Liver (tissue), 9 donors: ENCODE measurements around the gene SH3RF3. TPM values are rescaled to one million over a fixed set of nuclear protein-coding genes. Genes with fewer than 3 reads are reported as not detected.
A peak's percentile ranks its signal among the peaks of the same experiment; 100 is the strongest.

Source experiments
- DNase-seq: peaks from one replicate; pipeline ENCODE4 v3.0.0-alpha.2; 2017; ENCODE audit warnings: low spot score
- H3K27ac ChIP-seq, 2 donors: one replicate each; pipeline ENCODE4 v1.7.0; 2013; ENCODE audit warnings: inconsistent platforms in 2 of 2, low read length in 2 of 2, control low read depth in 1 of 2, low read depth in 1 of 2, mild to moderate bottlenecking in 1 of 2
- H3K27me3 ChIP-seq, 4 donors: one replicate each; pipeline versions ENCODE4 v1.6.1 to v1.7.0; 2013; ENCODE audit warnings: low read length in 3 of 4, inconsistent platforms in 1 of 4, mild to moderate bottlenecking in 1 of 4, moderate library complexity in 1 of 4; ENCODE audit not compliant: control insufficient read depth in 4 of 4, insufficient read depth in 4 of 4
- H3K36me3 ChIP-seq, 4 donors: one replicate each; pipeline versions ENCODE4 v1.6.1 to v1.7.0; 2013; ENCODE audit warnings: low read length in 3 of 4, mild to moderate bottlenecking in 3 of 4, low read depth in 1 of 4, moderate library complexity in 1 of 4; ENCODE audit not compliant: control insufficient read depth in 4 of 4, insufficient read depth in 3 of 4
- H3K4me1 ChIP-seq, 4 donors: one replicate each; pipeline versions ENCODE4 v1.6.1 to v1.7.0; 2013; ENCODE audit warnings: low read length in 3 of 4, mild to moderate bottlenecking in 3 of 4, moderate library complexity in 1 of 4; ENCODE audit not compliant: control insufficient read depth in 4 of 4, insufficient read depth in 4 of 4
- H3K4me3 ChIP-seq, 3 donors: one replicate each; pipeline versions ENCODE4 v1.6.1 to v1.7.0; 2013; ENCODE audit warnings: low read length in 3 of 3, control low read depth in 1 of 3, low read depth in 1 of 3, mild to moderate bottlenecking in 1 of 3
- H3K9ac ChIP-seq, 2 donors: one replicate each; pipeline ENCODE4 v1.7.0; 2013; ENCODE audit warnings: low read length in 2 of 2, mild to moderate bottlenecking in 2 of 2, moderate library complexity in 2 of 2, control low read depth in 1 of 2, low read depth in 1 of 2
- H3K9me3 ChIP-seq, 4 donors: one replicate each; pipeline versions ENCODE4 v1.6.1 to v1.7.0; 2013; ENCODE audit warnings: low read length in 3 of 4; ENCODE audit not compliant: control insufficient read depth in 4 of 4
- ATF3 ChIP-seq: IDR thresholded peaks from 2 replicates; pipeline ENCODE4 v1.6.1; 2016; ENCODE audit warnings: antibody characterized with exemption
- CTCF ChIP-seq: fragments of 150-350 bp; IDR thresholded peaks from 2 replicates; pipeline ENCODE4 v1.5.1; 2017; ENCODE audit warnings: improper control_type of control experiment, low read depth, low read length; ENCODE audit not compliant: missing input control
- EGR1 ChIP-seq, 2 donors: IDR thresholded peaks; 2 replicates each; pipeline ENCODE4 v1.6.1; 2016 to 2018; ENCODE audit warnings: antibody characterized with exemption in 2 of 2, low read depth in 2 of 2
- FOXA1 ChIP-seq: IDR thresholded peaks from 2 replicates; pipeline ENCODE4 v1.6.1; 2016; ENCODE audit warnings: antibody characterized with exemption
- HNF4A ChIP-seq, 2 donors: conservative IDR thresholded peaks; 2 replicates each; pipeline ENCODE4 v1.6.1; 2016; ENCODE audit warnings: antibody characterized with exemption in 2 of 2, mild to moderate bottlenecking in 2 of 2
- HNF4G ChIP-seq: IDR thresholded peaks from 2 replicates; pipeline ENCODE4 v1.6.1; 2016; ENCODE audit warnings: antibody characterized with exemption
- JUND ChIP-seq, 2 donors: IDR thresholded peaks; 2 replicates each; pipeline ENCODE4 v1.6.1; 2016; ENCODE audit warnings: antibody characterized with exemption in 2 of 2
- NR2F2 ChIP-seq: IDR thresholded peaks from 2 replicates; pipeline ENCODE4 v1.6.1; 2016; ENCODE audit warnings: antibody characterized with exemption
- REST ChIP-seq: IDR thresholded peaks from 2 replicates; pipeline ENCODE4 v1.6.1; 2016; ENCODE audit warnings: antibody characterized with exemption, mild to moderate bottlenecking
- RXRA ChIP-seq, 2 donors: IDR thresholded peaks; 2 replicates each; pipeline ENCODE4 v1.6.1; 2017 to 2018; ENCODE audit warnings: antibody characterized with exemption in 2 of 2, mild to moderate bottlenecking in 1 of 2
- SP1 ChIP-seq: IDR thresholded peaks from 2 replicates; pipeline ENCODE4 v1.6.1; 2018; ENCODE audit warnings: antibody characterized with exemption, mild to moderate bottlenecking
- TAF1 ChIP-seq: conservative IDR thresholded peaks from 2 replicates; pipeline ENCODE4 v1.6.1; 2016; ENCODE audit warnings: antibody characterized with exemption, mild to moderate bottlenecking
- YY1 ChIP-seq: IDR thresholded peaks from 2 replicates; pipeline ENCODE4 v1.6.1; 2016; ENCODE audit warnings: antibody characterized with exemption, mild to moderate bottlenecking
- WGBS: extraction: QIAGEN DNeasy Blood & Tissue Kit; methylation state at CpG from one replicate; pipeline ENCODE4 v1.1.7; 2013; 5-methylcytosine and 5-hydroxymethylcytosine counted together
- polyA plus RNA-seq, 2 donors: library from polyadenylated mRNA; stranded (reverse) in 1 of 2; unstranded in 1 of 2; fragments of 200-250 nt in 1 of 2; fragments of >200 nt in 1 of 2; fragmentation: Nextera tagmentation in 1 of 2; extraction: Ambion mirVana in 1 of 2; gene quantifications; one replicate each; pipeline versions ENCODE4 v1.2.1 to v1.2.3, GENCODE V29; 2013 to 2015
- total RNA-seq, 2 donors: library from RNA; depleted of rRNA; stranded (reverse); fragments of >200 nt; gene quantifications; one replicate each; pipeline ENCODE4 v1.2.3, GENCODE V29; 2014
- TF ChIP-seq, protein P1 (sequence below): IDR thresholded peaks from 2 replicates; pipeline ENCODE4 v1.6.1; 2016; ENCODE audit warnings: antibody characterized with exemption
- donor health status: healthy.
- donor health status: healthy.
- donor health status: healthy.
- donor health status: healthy.
- donor health status: healthy.

SH3RF3 gene
- total and polyA plus RNA-seq, 4 donors: 0.11 to 1.0 (median 0.54) TPM

DNA sequence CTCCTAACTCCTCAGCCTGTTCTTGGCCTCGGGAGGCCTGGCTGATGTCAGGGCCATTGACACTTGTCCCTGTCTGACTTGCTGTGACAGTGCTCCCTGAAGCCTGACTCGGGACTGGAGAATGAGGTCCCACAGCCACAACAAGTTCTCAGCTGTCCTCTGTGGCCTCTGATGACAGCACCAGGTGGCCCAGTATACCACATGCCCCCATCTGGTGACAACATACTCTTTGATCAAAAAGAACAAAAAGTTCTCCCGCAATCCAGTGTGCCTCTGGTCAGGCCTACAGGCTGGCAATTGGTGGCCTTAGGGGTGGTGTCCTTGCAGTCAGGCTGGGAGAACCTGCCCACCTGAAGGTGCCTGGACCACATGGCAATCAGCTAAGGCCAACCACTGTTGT lies 382.2 kb downstream of the SH3RF3 start:
- DNase-seq: no peak
- Histone ChIP-seq H3K4me3 (no peak overlapping the region), H3K27ac (no peak overlapping the region), H3K9me3 (no peaks in the 10 kb centered on the region), H3K4me1 (peaks cover 0 to 17% (median 12%) of the 10 kb centered on the region in 4 donors), H3K9ac (no peak overlapping the region), H3K27me3 (no peaks in the 10 kb centered on the region), H3K36me3 (no peaks in the 10 kb centered on the region)
- no peak for TF ChIP-seq HNF4G
- peak; percentile 70 for TF ChIP-seq SP1
- TF ChIP-seq FOXA1: no peak
- TF ChIP-seq RXRA (IDR thresholded peaks at IDR 0.05): peak; percentile 51 to 66
- no peak for TF ChIP-seq TAF1
- peak in 1 of 2 donors; percentile 19 for TF ChIP-seq HNF4A (conservative IDR thresholded peaks at IDR 0.05)
- WGBS: 39% methylated on average over 3 of the region's 3 CpGs

GRCh38 chr2:109512076-109512475 lies 383.1 kb downstream of the SH3RF3 start:
- Histone ChIP-seq H3K36me3 (no peaks in the 10 kb centered on the region), H3K9ac (no peak overlapping the region), H3K4me3 (no peak overlapping the region), H3K9me3 (no peaks in the 10 kb centered on the region), H3K27me3 (no peaks in the 10 kb centered on the region), H3K4me1 (peaks cover 0 to 18% (median 13%) of the 10 kb centered on the region in 4 donors), H3K27ac (no peak overlapping the region)
- DNase-seq: no peak
- TF ChIP-seq HNF4G: no peak
- no peak for TF ChIP-seq YY1
- no peak for TF ChIP-seq TAF1
- no peak for TF ChIP-seq REST
- TF ChIP-seq EGR1 (IDR thresholded peaks at IDR 0.05; ENCODE audit: low read depth in 2 of 2): no peak
- TF ChIP-seq, protein P1, sequence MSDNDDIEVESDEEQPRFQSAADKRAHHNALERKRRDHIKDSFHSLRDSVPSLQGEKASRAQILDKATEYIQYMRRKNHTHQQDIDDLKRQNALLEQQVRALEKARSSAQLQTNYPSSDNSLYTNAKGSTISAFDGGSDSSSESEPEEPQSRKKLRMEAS: no peak
- TF ChIP-seq NR2F2: no peak
- TF ChIP-seq CTCF: no peak
- no peak for TF ChIP-seq RXRA (IDR thresholded peaks at IDR 0.05)
- WGBS: 87% methylated on average over 5 of the region's 5 CpGs

DNA sequence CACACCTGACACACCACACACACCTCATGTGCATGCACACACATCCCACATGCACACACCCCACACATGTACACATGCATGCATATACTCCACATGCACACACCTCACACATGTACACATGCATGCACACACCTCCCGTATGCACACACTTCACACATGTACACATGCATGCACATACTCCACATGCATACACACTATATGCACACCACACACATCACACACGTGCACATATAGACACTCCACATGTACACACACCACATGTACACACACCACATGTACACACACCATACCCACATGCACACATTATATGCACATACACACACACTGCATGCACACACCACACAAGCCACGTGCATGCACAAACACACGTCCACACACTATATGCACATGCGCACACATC lies 384.2 kb downstream of the SH3RF3 start:
- no peaks in the 10 kb centered on the region for H3K36me3 ChIP-seq
- H3K4me1 ChIP-seq: peaks cover 0 to 18% (median 13%) of the 10 kb centered on the region in 4 donors
- no peaks in the 10 kb centered on the region for H3K27me3 ChIP-seq
- no peak overlapping the region for H3K27ac ChIP-seq
- H3K9ac ChIP-seq: no peak overlapping the region
- WGBS: 94% methylated on average over 5 of the region's 5 CpGs
- no peak for DNase-seq
- no peaks in the 10 kb centered on the region for H3K9me3 ChIP-seq
- H3K4me3 ChIP-seq: no peak overlapping the region
- no peak for TF ChIP-seq HNF4A (conservative IDR thresholded peaks at IDR 0.05)
- no peak for TF ChIP-seq ATF3
- TF ChIP-seq FOXA1: no peak
- no peak for TF ChIP-seq CTCF
- TF ChIP-seq SP1: no peak
- TF ChIP-seq, protein P1: no peak
- no peak for TF ChIP-seq JUND (IDR thresholded peaks at IDR 0.05)
- TF ChIP-seq TAF1: no peak
- TF ChIP-seq REST: no peak
- no peak for TF ChIP-seq HNF4G
- no peak for TF ChIP-seq NR2F2
- no peak for TF ChIP-seq EGR1 (IDR thresholded peaks at IDR 0.05; ENCODE audit: low read depth in 2 of 2)
